ENCODE data around the gene NPDC1. TPM values are rescaled to one million over a fixed set of nuclear protein-coding genes. Genes with fewer than 3 reads are reported as not detected.
A peak's percentile ranks its signal among the peaks of the same experiment; 100 is the strongest.

Gene NPDC1
- total and polyA plus RNA-seq, 11 donors = 38.4 to 114 (median 55.1) TPM

DNA sequence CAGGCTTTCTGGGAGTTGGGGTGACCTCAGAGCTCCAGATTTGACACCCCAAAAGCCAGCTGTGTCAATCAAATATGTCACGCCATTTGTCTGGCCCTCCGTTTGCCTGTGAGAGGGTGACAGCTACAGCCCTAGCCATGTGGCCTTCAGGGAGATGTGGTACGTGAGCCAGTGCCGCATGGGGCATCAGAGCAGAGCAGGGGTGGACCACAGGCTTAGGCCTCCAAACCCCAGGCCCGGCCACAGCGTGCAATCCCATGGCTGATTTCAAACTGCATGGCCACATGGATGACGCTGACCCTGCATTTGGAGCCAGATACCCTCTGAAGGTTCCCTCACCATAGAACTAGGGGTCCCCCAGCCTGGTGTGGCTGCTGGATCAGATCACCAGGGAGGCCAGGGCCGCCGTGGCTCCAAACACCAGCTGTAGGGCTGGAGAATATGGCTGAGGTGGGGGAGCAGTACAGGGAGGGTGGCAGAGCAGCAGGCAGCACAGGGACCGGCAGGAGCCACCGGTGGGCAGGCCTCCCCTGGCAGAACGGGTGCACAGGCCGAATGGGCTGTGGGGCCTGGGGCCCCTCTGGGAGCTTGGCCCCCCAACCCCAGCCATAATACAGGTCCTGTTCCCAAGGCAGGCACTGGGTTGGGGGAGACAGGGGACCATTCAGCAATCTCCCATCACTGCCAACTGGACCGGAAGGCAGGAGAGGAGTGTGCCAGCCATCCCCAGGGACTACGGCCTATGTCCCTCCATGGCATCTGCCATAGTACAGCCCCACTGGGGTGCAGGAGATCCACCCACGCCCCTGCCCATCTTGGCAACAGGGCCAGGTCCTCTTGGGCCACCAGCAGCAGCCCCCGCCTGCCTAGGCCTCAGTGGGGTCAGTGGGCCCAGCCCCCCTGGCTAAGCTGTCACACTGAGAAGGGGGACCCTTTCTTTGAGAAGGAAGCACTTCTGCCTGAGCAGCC is 22.8 kb upstream of the NPDC1 start:
- 84 to 94% (median 92%) methylated on average over 15 to 17 of the region's 17 CpGs for WGBS, 4 donors
- peaks cover 0 to 14% (median 5%) of the 10 kb centered on the region in 9 donors for H3K27me3 ChIP-seq
- H3K27ac ChIP-seq = no peak overlapping the region
- ATAC-seq (no peak), DNase-seq (peak in 2 of 5 donors; percentile 21 to 31)
- no peaks in the 10 kb centered on the region for H3K36me3 ChIP-seq
- peak overlapping the region in 1 of 12 donors; percentile 58 for H3K4me3 ChIP-seq
- TF ChIP-seq POLR2A (IDR thresholded peaks at IDR 0.05) (no peak), CTCF (IDR thresholded peaks at IDR 0.05) (no peak)
- intact Hi-C loops (cut with DNase I) = loop anchor here in 2 of 10 donors (5.0 to 10.0 kb wide), 2 partner anchors 282 to 284 kb away; no protein-coding TSS in a partner anchor
- H3K4me1 ChIP-seq = peaks cover 0 to 43% (median 13%) of the 10 kb centered on the region in 12 donors
- no peaks in the 10 kb centered on the region for H3K9me3 ChIP-seq

DNA sequence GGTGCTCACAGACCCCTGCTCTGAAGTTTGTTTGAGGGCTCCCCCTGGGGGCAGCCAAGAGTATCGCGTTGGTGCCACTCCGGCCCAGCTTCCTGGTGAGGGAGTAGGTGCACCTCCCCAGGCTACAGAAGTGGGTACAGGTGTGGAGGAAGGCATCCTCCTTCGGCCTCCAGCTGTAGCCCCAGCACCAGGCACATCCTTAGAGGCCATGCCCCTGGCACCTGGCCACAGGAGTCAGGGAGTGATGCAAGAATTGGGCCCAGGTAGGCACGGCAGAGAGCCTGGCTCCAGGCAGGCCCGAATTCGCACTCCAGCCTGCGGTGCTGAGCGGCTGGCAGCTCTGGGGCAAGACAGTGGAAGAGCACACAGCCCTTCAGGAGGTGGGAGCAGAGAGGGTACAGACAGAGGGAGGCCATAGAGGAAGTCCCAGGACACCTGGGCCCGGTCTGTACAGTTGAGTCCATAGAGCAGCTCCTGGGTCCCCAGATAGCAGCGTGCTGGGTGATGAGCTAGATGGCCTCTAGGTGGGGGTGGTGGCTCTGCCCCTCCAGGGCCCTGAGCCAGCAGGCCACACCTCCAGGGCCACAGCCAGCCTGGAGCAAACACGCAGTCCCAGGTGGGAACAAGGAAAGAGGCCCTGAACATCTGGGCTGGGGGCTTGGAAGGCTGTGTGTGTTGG is 22.0 kb upstream of the NPDC1 start:
- H3K4me3 ChIP-seq = no peak overlapping the region
- WGBS, 4 donors = 43 to 61% (median 56%) methylated on average over 6 to 12 of the region's 12 CpGs
- peak; percentile 70 to 85 (median 78) for TF ChIP-seq CTCF (IDR thresholded peaks at IDR 0.05)
- no peak for TF ChIP-seq POLR2A (IDR thresholded peaks at IDR 0.05)
- no peaks in the 10 kb centered on the region for H3K9me3 ChIP-seq
- H3K36me3 ChIP-seq = no peaks in the 10 kb centered on the region
- DNase-seq = peak; percentile 72 to 89 (median 82)
- intact Hi-C loops (cut with DNase I) = loop anchor here in 5 of 10 donors (1.0 to 10.0 kb wide), 5 partner anchors 19 to 283 kb away; partner anchors contain the start of gene NPDC1 (in 2 of the 5)
- H3K27me3 ChIP-seq = peaks cover 0 to 14% (median 5%) of the 10 kb centered on the region in 9 donors
- ATAC-seq = peak in 3 of 4 donors; percentile 40 to 47 (median 44)
- no peak overlapping the region for H3K27ac ChIP-seq
- peaks cover 0 to 38% (median 14%) of the 10 kb centered on the region in 12 donors for H3K4me1 ChIP-seq

DNA sequence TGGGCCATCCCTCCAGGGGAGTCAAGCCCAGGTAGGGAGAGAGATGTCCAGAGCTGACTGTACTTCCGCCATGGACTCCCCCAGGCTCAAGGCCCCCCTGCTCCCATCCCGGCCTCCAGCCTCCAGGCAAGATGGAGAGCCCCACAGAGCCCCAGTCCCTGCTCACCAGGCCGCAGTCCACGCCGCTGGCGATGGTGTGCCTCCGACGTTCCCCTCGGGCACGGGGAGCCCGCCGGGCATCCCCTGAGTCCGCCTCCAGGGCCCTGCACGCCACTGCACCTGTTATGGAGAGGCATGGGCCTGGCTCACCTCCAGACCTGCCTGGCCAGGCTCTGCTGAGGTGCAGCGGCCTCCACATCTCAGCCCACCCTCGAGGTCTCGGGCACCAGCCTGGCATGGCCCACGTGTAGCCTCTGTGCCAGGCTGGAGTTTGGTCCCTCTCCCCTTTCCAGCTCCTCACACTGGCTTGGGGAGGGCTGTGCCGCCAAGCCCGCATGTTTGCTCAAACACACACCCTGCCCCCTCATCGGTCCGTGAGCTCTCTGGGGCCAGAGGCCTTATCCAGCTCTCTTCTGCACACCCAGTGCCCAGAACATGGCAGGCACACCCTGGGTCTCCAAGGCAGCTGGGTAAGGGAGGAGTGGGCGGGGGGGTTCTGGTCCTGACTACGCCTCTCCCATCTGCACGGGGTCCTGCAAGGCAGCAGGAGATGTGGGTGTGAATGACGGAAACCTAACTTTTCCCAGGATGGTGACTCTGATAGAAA is 20.3 kb upstream of the NPDC1 start:
- no peak for DNase-seq
- intact Hi-C loops (cut with DNase I) = loop anchor here in 4 of 10 donors (2.0 to 10.0 kb wide), 4 partner anchors 17 to 281 kb away; partner anchors contain the start of gene NPDC1 (in 1 of the 4)
- TF ChIP-seq CTCF (IDR thresholded peaks at IDR 0.05) = no peak
- no peak for TF ChIP-seq POLR2A (IDR thresholded peaks at IDR 0.05)
- no peaks in the 10 kb centered on the region for H3K36me3 ChIP-seq
- peaks cover 0 to 14% (median 5%) of the 10 kb centered on the region in 9 donors for H3K27me3 ChIP-seq
- H3K9me3 ChIP-seq = no peaks in the 10 kb centered on the region
- H3K27ac ChIP-seq = no peak overlapping the region
- H3K4me3 ChIP-seq = no peak overlapping the region
- peaks cover 0 to 28% (median 11%) of the 10 kb centered on the region in 12 donors for H3K4me1 ChIP-seq
- ATAC-seq = no peak
- WGBS, 4 donors = 91 to 98% (median 94%) methylated on average over 16 to 26 of the region's 26 CpGs
